ENCODE results near the gene ATP9A.

- no peak for TF ChIP-seq CTCF (IDR thresholded peaks at IDR 0.05)
- TF ChIP-seq POLR2A (IDR thresholded peaks at IDR 0.05) = no peak
Observed at GRCh38 chr20:51647674-51648570, 120.3 kb downstream of the ATP9A start.

All from body of pancreas (tissue), 4 donors.